Naive thymus-derived CD8-positive, alpha-beta T cell (primary cell): ENCODE measurements around the gene BLNK. TPM values are rescaled to one million over a fixed set of nuclear protein-coding genes. Genes with fewer than 3 reads are reported as not detected.

Experiments
- ATAC-seq, 2 donors: fragments of 150-1000 bp; cut with Tn5 transposase in 1 of 2; sonication (Bioruptor Pico), chemical (Tn5 transposase) in 1 of 2; 1 replicate in 1 of 2; 2 replicates in 1 of 2; pipeline ENCODE4 v1.10.0; 2021; ENCODE audit warnings: mild to moderate bottlenecking in 2 of 2, moderate library complexity in 2 of 2
- POLR2A ChIA-PET: fragments of 350-600 bp; sonication (Branson Sonifier 250); formaldehyde crosslinking; loops from one replicate; lab custom pipeline; 2021; ENCODE audit warnings: antibody characterized with exemption; lab: Charles Lee
- DNase-seq, 10 donors: peaks; one replicate each; pipeline versions ENCODE4 v3.0.0 to v3.0.0-alpha.2; 2020 to 2022
- H3K27ac Mint-ChIP-seq, 10 donors: one replicate each; pipeline ENCODE4 v1.8.0; 2020 to 2022; ENCODE audit warnings: mild to moderate bottlenecking in 10 of 10, mixed read lengths in 10 of 10, moderate library complexity in 4 of 10, inconsistent platforms in 1 of 10
- H3K27me3 Mint-ChIP-seq, 5 donors: one replicate each; pipeline ENCODE4 v1.8.0; 2021 to 2022; ENCODE audit warnings: mixed read lengths in 5 of 5
- H3K36me3 Mint-ChIP-seq, 3 donors: one replicate each; pipeline ENCODE4 v1.8.0; 2020 to 2022; ENCODE audit warnings: mixed read lengths in 3 of 3, mild to moderate bottlenecking in 2 of 3, inconsistent platforms in 1 of 3
- H3K4me1 Mint-ChIP-seq, 4 donors: one replicate each; pipeline ENCODE4 v1.8.0; 2021 to 2022; ENCODE audit warnings: mixed read lengths in 4 of 4
- H3K4me3 Mint-ChIP-seq, 10 donors: one replicate each; pipeline ENCODE4 v1.8.0; 2020 to 2022; ENCODE audit warnings: mild to moderate bottlenecking in 10 of 10, mixed read lengths in 10 of 10, moderate library complexity in 6 of 10, inconsistent platforms in 1 of 10
- H3K9me3 Mint-ChIP-seq, 9 donors: one replicate each; pipeline ENCODE4 v1.8.0; 2020 to 2022; ENCODE audit warnings: mixed read lengths in 9 of 9, mild to moderate bottlenecking in 3 of 9, inconsistent platforms in 1 of 9, moderate library complexity in 1 of 9
- polyA plus RNA-seq, 3 donors: library from polyadenylated mRNA; unstranded; fragments of 300-500 nt; fragmentation: Illumina TruSeq; gene quantifications; one replicate each; pipeline ENCODE4 v1.2.3, GENCODE V29; 2021
- total RNA-seq, 8 experiments: library from RNA in 2 of 8; stranded (reverse) in 2 of 8; gene quantifications; one replicate each; pipeline ENCODE4 v1.2.3 and lab custom pipeline; 2021 to 2026

Gene BLNK
- total and polyA plus RNA-seq, 5 experiments from 2014 or later: 0.15 to 5.6 (median 5.2) TPM; not detected in 2

DNA sequence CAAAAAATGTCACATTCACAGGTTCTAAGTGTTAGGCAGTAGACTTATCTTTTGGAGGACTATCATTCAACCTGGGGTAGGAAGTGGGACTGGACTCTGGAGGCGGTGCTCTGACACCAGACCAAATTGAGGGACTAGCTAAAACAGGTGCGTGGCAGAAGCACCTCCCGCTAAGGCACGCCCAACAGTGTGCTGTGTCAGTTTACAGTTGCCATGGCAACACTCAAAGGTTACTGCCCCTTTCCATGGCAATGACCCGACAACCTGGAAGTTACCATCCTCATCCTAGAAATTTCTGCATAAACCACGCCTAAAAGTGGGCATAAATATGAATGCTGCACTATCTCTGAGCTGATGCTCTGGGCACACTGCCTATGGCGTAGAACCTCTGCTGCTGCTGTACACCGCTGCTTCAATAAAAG, 14.0 kb upstream of the BLNK start:
- Mint-ChIP-seq H3K9me3 (no peaks in the 10 kb centered on the region), H3K27ac (no peak overlapping the region), H3K36me3 (no peaks in the 10 kb centered on the region), H3K27me3 (no peaks in the 10 kb centered on the region), H3K4me3 (no peak overlapping the region), H3K4me1 (peaks cover 7 to 45% (median 17%) of the 10 kb centered on the region in 4 donors)
- POLR2A ChIA-PET: no interaction called here
- ATAC-seq (no peak), DNase-seq (no peak)

DNA sequence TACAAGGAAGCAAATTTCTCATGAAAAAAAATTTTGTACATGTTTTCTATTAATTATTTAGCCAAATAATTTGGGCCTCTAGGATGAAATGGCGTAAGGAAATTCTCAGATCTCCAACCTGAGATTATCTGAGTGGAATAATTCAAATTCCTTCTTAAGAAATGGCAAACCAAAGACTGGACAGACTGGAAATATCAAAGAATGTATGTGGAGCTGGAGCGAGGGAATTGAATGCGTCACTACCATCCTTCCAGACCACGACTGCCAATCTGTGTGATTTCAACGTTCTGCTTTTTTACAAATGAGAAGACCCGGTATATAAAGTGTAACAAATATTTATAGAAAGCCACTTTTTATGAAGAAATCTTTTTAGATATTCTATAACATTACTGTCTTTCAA, 12.4 kb upstream of the BLNK start:
- DNase-seq (no peak), ATAC-seq (no peak)
- Mint-ChIP-seq H3K36me3 (no peaks in the 10 kb centered on the region), H3K4me1 (peaks cover 7 to 34% (median 16%) of the 10 kb centered on the region in 4 donors), H3K4me3 (no peak overlapping the region), H3K9me3 (no peaks in the 10 kb centered on the region), H3K27me3 (peaks cover 0 to 2% (median 0%) of the 10 kb centered on the region in 5 donors), H3K27ac (no peak overlapping the region)
- POLR2A ChIA-PET: no interaction called here

GRCh38 chr10:96283351-96283750, 12.0 kb upstream of the BLNK start:
- DNase-seq: no peak
- Mint-ChIP-seq H3K4me3 (no peak overlapping the region), H3K9me3 (no peaks in the 10 kb centered on the region), H3K36me3 (no peaks in the 10 kb centered on the region), H3K27ac (no peak overlapping the region), H3K27me3 (peaks cover 0 to 2% (median 0%) of the 10 kb centered on the region in 5 donors), H3K4me1 (peaks cover 6 to 31% (median 13%) of the 10 kb centered on the region in 4 donors)
- no peak for ATAC-seq
- POLR2A ChIA-PET: no interaction called here

- no peak for ATAC-seq
- no peaks in the 10 kb centered on the region for H3K36me3 Mint-ChIP-seq
- no peak overlapping the region for H3K27ac Mint-ChIP-seq
- no peaks in the 10 kb centered on the region for H3K9me3 Mint-ChIP-seq
- POLR2A ChIA-PET: no interaction called here
- H3K4me1 Mint-ChIP-seq: peaks cover 0 to 21% (median 0%) of the 10 kb centered on the region in 4 donors
- H3K4me3 Mint-ChIP-seq: no peak overlapping the region
- peaks cover 0 to 4% (median 0%) of the 10 kb centered on the region in 5 donors for H3K27me3 Mint-ChIP-seq
- no peak for DNase-seq
Measured at GRCh38 chr10:96281444-96282029, 10.2 kb upstream of the BLNK start.

- DNase-seq: no peak
- H3K27ac Mint-ChIP-seq: no peak overlapping the region
- POLR2A ChIA-PET: no interaction called here
Measured at GRCh38 chr10:96280859-96281258, 9.5 kb upstream of the BLNK start.

DNA sequence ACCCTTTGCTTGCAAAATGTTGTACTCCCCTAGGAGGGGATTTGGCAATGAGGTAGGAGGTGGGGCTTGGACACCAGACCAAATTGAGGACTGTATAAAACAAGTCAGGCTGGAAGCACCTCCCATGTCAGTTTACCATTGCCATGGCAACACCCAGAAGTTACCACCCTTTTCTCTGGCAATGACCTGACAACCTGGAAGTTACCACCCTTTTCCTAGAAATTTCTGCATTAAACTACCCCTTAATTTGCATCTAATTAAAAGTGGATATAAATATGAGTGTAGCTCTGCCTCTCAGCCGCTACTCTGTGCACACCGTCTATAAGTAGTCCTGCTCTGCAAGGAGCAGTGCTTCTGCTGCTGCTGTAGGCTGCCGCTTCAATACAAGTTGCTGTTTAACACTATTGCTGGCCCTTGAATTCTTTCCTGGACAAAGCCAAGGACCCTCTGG, 7.8 kb upstream of the BLNK start:
- Mint-ChIP-seq H3K27ac (no peak overlapping the region), H3K27me3 (peaks cover 0 to 4% (median 0%) of the 10 kb centered on the region in 5 donors), H3K4me1 (peaks cover 0 to 20% (median 0%) of the 10 kb centered on the region in 4 donors), H3K9me3 (no peaks in the 10 kb centered on the region), H3K36me3 (no peaks in the 10 kb centered on the region), H3K4me3 (no peak overlapping the region)
- POLR2A ChIA-PET: interaction anchor here (0.7 kb wide), 1 partner anchor 55 kb away, joined by 5 read pairs; no protein-coding TSS in a partner anchor
- no peak for ATAC-seq
- no peak for DNase-seq

More at GRCh38 chr10:96280859-96281258, 9.5 kb upstream of the BLNK start:
- Mint-ChIP-seq H3K4me3 (no peak overlapping the region), H3K9me3 (no peaks in the 10 kb centered on the region), H3K27me3 (peaks cover 0 to 4% (median 0%) of the 10 kb centered on the region in 5 donors), H3K4me1 (peaks cover 0 to 24% (median 0%) of the 10 kb centered on the region in 4 donors), H3K36me3 (no peaks in the 10 kb centered on the region)
- no peak for ATAC-seq

DNA sequence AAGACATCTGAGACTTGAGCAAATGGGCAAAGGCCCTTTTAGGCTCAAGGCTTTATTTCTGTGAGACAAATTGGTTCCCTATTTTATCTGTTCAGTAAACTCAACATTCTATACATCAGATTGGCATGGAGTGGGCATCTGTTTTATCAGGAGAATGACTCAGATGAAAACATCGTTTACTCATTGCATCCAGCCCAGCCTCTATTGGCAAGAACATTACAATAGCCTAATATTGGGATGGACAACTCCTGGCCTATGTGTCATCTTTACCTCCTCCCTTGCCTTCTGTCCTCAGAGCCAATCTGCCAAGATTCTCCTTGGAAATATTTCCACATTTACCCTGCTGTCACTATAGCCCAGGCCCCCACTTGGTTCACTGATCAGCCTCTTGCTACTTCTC, 5.5 kb upstream of the BLNK start:
- Mint-ChIP-seq H3K27ac (no peak overlapping the region), H3K36me3 (no peaks in the 10 kb centered on the region), H3K4me1 (peaks cover 0 to 37% (median 1%) of the 10 kb centered on the region in 4 donors), H3K9me3 (no peaks in the 10 kb centered on the region), H3K4me3 (no peak overlapping the region), H3K27me3 (peaks cover 0 to 4% (median 0%) of the 10 kb centered on the region in 5 donors)
- POLR2A ChIA-PET: no interaction called here
- ATAC-seq (no peak), DNase-seq (no peak)

- Mint-ChIP-seq H3K4me1 (peaks cover 0 to 37% (median 1%) of the 10 kb centered on the region in 4 donors), H3K36me3 (no peaks in the 10 kb centered on the region), H3K27me3 (peaks cover 0 to 4% (median 0%) of the 10 kb centered on the region in 5 donors), H3K9me3 (no peaks in the 10 kb centered on the region), H3K27ac (peak overlapping the region in 1 of 10 donors; percentile 35), H3K4me3 (no peak overlapping the region)
- POLR2A ChIA-PET: no interaction called here
- DNase-seq (no peak), ATAC-seq (no peak)
Measured at GRCh38 chr10:96276426-96276825, 5.1 kb upstream of the BLNK start.

- DNase-seq: no peak
- H3K4me3 Mint-ChIP-seq: no peak overlapping the region
- POLR2A ChIA-PET: no interaction called here
- peaks cover 0 to 37% (median 1%) of the 10 kb centered on the region in 4 donors for H3K4me1 Mint-ChIP-seq
- ATAC-seq: no peak
- peak overlapping the region in 2 of 10 donors; percentile 29 to 35 for H3K27ac Mint-ChIP-seq
- H3K36me3 Mint-ChIP-seq: no peaks in the 10 kb centered on the region
- no peaks in the 10 kb centered on the region for H3K9me3 Mint-ChIP-seq
- peaks cover 0 to 4% (median 0%) of the 10 kb centered on the region in 5 donors for H3K27me3 Mint-ChIP-seq
Measured at GRCh38 chr10:96275685-96276418, 4.5 kb upstream of the BLNK start.

GRCh38 chr10:96272316-96273280, 1.2 kb upstream of the BLNK start:
- POLR2A ChIA-PET: no interaction called here
- Mint-ChIP-seq H3K27ac (peak overlapping the region in 2 of 10 donors; percentile 50 to 69), H3K4me1 (peaks cover 0 to 43% (median 1%) of the 10 kb centered on the region in 4 donors), H3K9me3 (no peaks in the 10 kb centered on the region), H3K36me3 (no peaks in the 10 kb centered on the region), H3K4me3 (peak overlapping the region in 2 of 10 donors; percentile 36 to 80), H3K27me3 (peaks cover 0 to 12% (median 8%) of the 10 kb centered on the region in 5 donors)
- DNase-seq: no peak
- no peak for ATAC-seq

- POLR2A ChIA-PET: interaction anchor here (0.6 kb wide), 1 partner anchor 39 kb away, joined by 3 read pairs; no protein-coding TSS in a partner anchor
- peak overlapping the region in 1 of 10 donors; percentile 47 for H3K27ac Mint-ChIP-seq
- no peak for ATAC-seq
Measured at GRCh38 chr10:96270571-96270970, 798 bp downstream of the BLNK start.

More at GRCh38 chr10:96270571-96270970, 798 bp downstream of the BLNK start:
- no peaks in the 10 kb centered on the region for H3K9me3 Mint-ChIP-seq
- H3K4me1 Mint-ChIP-seq: peaks cover 0 to 35% (median 1%) of the 10 kb centered on the region in 4 donors
- no peak for DNase-seq
- peak overlapping the region in 2 of 10 donors; percentile 52 to 80 for H3K4me3 Mint-ChIP-seq
- peaks cover 0 to 12% (median 9%) of the 10 kb centered on the region in 5 donors for H3K27me3 Mint-ChIP-seq
- no peaks in the 10 kb centered on the region for H3K36me3 Mint-ChIP-seq
